Left lung (tissue), 10 donors: ENCODE results near the gene PTPRN2. TPM values are rescaled to one million over a fixed set of nuclear protein-coding genes. Genes with fewer than 3 reads are reported as not detected.
"Not testable (repeated sequence)": the region's sequence is repeated elsewhere in the genome, so short reads cannot be mapped to it uniquely, and the experiment has no call there.

Experiments
- ATAC-seq: fragments of 200-7000 bp; cut with Tn5 transposase; one replicate; pipeline ENCODE4 v1.9.1; 2020; ENCODE audit warnings: moderate library complexity
- DNase-seq, 4 donors: peaks; one replicate each; pipeline ENCODE4 v3.0.0-alpha.2; 2013 to 2020
- H3K27ac ChIP-seq, 2 donors: fragments of 200-600 bp; sonication (generic) in 1 of 2; one replicate each; pipeline versions ENCODE4 v1.5.0 to v1.8.0; 2020 to 2021
- H3K27me3 ChIP-seq, 2 donors: fragments of 200-600 bp; sonication (generic) in 1 of 2; one replicate each; pipeline versions ENCODE4 v1.5.0 to v1.8.0; 2020 to 2021
- H3K36me3 ChIP-seq, 2 donors: fragments of 200-600 bp; sonication (generic) in 1 of 2; one replicate each; pipeline versions ENCODE4 v1.5.0 to v1.8.0; 2020 to 2021
- H3K4me1 ChIP-seq, 2 donors: fragments of 200-600 bp; one replicate each; pipeline ENCODE4 v1.8.0; 2021
- H3K4me3 ChIP-seq, 2 donors: fragments of 200-600 bp; sonication (generic) in 1 of 2; one replicate each; pipeline versions ENCODE4 v1.5.0 to v1.8.0; 2020 to 2021; ENCODE audit warnings: mild to moderate bottlenecking in 1 of 2
- H3K9me3 ChIP-seq, 2 donors: fragments of 200-600 bp; sonication (generic) in 1 of 2; one replicate each; pipeline versions ENCODE4 v1.5.0 to v1.8.0; 2020 to 2021
- intact Hi-C, 2 donors: fragments of 100-400 bp; cut with DNase I; formaldehyde crosslinking; loops; one replicate each; pipeline versions ENCODE4 v1.11.2 to v1.14.2; 2022
- polyA plus RNA-seq, 6 donors: library from polyadenylated mRNA; unstranded; fragments of 120-200 nt; gene quantifications; one replicate each; pipeline ENCODE4 v1.2.1, GENCODE V29; 2013; ENCODE audit not compliant: insufficient read length in 6 of 6
- total RNA-seq, 2 donors: library from RNA; stranded (reverse); fragmentation: NEBNext Ultra II Directional; extraction: Animal tissue kit (Norgen Biotek cat#: 25700); gene quantifications; one replicate each; pipeline ENCODE4 v1.2.1, GENCODE V29; 2021
- TF ChIP-seq, protein P1 (sequence below), 2 donors: fragments of 200-600 bp; sonication (generic) in 1 of 2; IDR thresholded peaks; one replicate each; pipeline versions ENCODE4 v1.5.0 to v1.8.0; 2021; ENCODE audit warnings: antibody characterized with exemption in 2 of 2
- donor health status: DM: no; HTN: yes; CAD: no.
- donor health status: DM: no; HTN: no; CAD: no.

The PTPRN2 gene
- total and polyA plus RNA-seq, 8 donors: 4.0 to 7.8 (median 6.8) TPM

DNA sequence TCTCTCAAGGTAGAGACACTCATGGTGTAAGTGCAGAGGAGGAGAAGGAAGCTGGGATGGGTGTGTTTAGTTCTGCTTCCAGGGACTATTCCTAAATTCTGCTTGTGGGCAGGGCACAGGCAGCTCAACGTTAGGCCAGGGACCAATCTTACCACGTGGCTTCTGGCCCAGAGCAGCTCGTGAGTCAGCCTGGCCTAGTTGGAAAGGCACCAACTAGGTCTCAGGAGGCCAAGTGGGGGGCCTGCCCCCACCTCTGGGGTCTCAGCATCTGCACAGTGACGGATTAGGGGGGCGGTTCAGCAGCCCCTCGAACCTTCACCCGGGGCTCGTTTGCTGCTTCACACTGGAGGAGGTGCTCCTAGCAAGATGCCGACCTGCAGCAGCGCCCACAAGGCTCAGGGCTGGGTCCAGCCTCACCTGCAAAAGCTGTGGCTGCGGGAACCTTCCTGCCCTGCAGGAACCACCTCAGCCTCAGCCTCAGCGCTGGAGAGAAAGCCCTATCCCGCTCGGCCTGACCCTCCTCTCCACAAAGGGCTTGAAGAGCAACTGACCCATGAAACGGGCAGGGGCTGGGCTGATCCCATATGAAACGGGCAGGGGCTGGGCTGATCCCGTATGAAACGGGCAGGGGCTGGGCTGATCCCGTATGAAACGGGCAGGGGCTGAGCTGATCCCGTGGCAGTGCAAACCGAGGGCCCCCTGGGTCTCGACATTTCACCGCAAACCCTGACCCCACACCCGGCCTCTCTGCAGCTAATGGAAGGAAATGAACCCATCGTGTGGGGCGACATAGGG lies 803.4 kb downstream of the PTPRN2 start:
- DNase-seq (peak in 1 of 4 donors; percentile 65), ATAC-seq (no peak)
- Histone ChIP-seq H3K27ac (no peak overlapping the region), H3K36me3 (no peaks in the 10 kb centered on the region), H3K4me1 (no peaks in the 10 kb centered on the region), H3K9me3 (no peaks in the 10 kb centered on the region), H3K27me3 (peaks cover 0 to 4% of the 10 kb centered on the region in 2 donors), H3K4me3 (no peak overlapping the region)
- intact Hi-C loops: no loop called here
- TF ChIP-seq, protein P1, sequence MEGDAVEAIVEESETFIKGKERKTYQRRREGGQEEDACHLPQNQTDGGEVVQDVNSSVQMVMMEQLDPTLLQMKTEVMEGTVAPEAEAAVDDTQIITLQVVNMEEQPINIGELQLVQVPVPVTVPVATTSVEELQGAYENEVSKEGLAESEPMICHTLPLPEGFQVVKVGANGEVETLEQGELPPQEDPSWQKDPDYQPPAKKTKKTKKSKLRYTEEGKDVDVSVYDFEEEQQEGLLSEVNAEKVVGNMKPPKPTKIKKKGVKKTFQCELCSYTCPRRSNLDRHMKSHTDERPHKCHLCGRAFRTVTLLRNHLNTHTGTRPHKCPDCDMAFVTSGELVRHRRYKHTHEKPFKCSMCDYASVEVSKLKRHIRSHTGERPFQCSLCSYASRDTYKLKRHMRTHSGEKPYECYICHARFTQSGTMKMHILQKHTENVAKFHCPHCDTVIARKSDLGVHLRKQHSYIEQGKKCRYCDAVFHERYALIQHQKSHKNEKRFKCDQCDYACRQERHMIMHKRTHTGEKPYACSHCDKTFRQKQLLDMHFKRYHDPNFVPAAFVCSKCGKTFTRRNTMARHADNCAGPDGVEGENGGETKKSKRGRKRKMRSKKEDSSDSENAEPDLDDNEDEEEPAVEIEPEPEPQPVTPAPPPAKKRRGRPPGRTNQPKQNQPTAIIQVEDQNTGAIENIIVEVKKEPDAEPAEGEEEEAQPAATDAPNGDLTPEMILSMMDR (IDR thresholded peaks at IDR 0.05): no peak

DNA sequence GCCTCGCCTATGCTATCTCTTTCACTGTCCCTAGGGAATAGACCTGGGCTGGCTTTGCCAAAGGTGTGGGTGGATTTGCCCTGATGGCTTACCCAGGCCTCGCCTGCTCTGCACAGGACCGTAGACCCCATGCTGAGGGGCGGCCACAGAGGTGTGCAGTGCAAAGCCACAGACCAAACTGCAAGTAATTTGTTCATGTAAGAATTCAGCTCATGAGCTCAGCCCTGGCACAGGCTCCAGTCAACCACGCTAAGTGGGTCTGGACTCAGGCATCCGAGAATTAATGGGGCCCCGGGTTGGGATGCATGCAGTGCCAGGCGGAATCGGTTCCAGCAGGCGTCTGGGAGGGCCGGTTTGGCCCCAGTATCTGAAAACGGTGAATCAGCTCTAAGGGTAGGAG lies 805.6 kb downstream of the PTPRN2 start:
- H3K27ac ChIP-seq: no peak overlapping the region
- no peak for DNase-seq
- H3K4me3 ChIP-seq: no peak overlapping the region
- no peaks in the 10 kb centered on the region for H3K36me3 ChIP-seq
- H3K4me1 ChIP-seq: no peaks in the 10 kb centered on the region
- TF ChIP-seq, protein P1 (IDR thresholded peaks at IDR 0.05): no peak
- ATAC-seq: no peak
- H3K9me3 ChIP-seq: no peaks in the 10 kb centered on the region
- peaks cover 0 to 18% of the 10 kb centered on the region in 2 donors for H3K27me3 ChIP-seq
- intact Hi-C loops: no loop called here

DNA sequence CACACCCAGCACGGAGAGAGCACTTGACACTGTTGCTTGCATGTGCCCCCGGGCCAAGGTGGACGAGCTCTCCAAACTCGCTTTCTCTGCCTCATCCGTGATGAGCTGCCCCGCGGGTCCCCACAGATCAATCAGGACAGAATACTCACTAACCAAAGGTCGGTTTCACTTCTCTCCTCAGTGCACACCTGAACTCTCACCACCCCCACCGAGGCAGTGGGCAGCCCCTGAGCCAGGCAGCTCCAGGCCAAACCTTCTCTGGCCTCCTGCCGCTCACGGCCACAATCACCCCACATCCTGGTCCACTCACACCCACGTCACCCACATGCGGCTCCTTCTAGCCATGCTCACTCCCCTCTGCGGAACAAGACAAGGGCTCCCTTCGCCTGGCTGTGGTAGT lies 806.9 kb downstream of the PTPRN2 start:
- intact Hi-C loops: no loop called here
- ATAC-seq (no peak), DNase-seq (no peak)
- Histone ChIP-seq H3K4me3 (no peak overlapping the region), H3K4me1 (no peaks in the 10 kb centered on the region), H3K27ac (no peak overlapping the region), H3K9me3 (no peaks in the 10 kb centered on the region), H3K27me3 (peaks cover 0 to 18% of the 10 kb centered on the region in 2 donors), H3K36me3 (no peaks in the 10 kb centered on the region)
- TF ChIP-seq, protein P1 (IDR thresholded peaks at IDR 0.05): no peak

DNA sequence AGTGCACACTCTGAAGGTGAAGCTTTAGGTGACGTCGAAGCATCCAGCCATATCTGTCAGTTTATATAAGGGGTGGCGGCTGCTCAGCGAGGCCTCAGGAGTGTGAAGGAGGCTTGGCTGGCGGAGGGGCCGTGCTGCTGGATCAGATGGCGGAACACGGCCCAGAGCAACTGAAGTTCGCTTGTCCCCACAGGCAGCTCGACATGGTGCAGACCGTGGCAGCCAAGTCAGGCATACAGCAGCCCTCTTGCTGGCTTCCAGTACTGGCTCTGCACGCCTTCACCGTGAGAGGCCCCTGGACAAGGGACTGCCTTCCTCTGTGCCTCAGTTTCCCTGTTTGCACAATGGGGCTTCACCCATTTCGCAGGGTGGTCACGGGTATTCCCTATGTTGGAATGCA lies 807.3 kb downstream of the PTPRN2 start:
- TF ChIP-seq, protein P1 (IDR thresholded peaks at IDR 0.05): no peak
- Histone ChIP-seq H3K4me1 (no peaks in the 10 kb centered on the region), H3K27me3 (peaks cover 0 to 18% of the 10 kb centered on the region in 2 donors), H3K36me3 (no peaks in the 10 kb centered on the region), H3K4me3 (no peak overlapping the region), H3K27ac (no peak overlapping the region), H3K9me3 (no peaks in the 10 kb centered on the region)
- intact Hi-C loops: no loop called here
- DNase-seq (peak in 1 of 4 donors; percentile 61), ATAC-seq (no peak)

DNA sequence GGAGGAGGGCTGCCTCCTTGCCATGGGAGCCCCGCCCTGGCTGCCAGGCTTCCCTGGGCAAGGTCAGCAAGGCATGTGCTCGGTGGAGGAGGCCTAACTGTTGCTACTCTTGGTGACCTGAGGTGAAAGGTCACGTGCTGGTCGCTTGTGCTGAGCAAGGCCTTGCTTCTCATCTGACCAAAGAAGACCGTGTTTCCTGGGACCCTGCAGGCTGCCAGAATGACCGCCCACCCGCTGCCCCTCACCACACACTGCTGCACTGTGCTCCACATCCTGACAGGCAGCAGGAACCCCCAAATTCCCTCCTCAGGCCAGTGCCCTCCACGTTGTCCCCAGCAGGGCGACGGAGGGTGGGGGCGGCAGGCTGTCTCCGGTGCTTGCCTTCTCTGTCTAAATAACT lies 808.4 kb downstream of the PTPRN2 start:
- no peaks in the 10 kb centered on the region for H3K36me3 ChIP-seq
- no peak overlapping the region for H3K27ac ChIP-seq
- H3K9me3 ChIP-seq: no peaks in the 10 kb centered on the region
- DNase-seq (no peak), ATAC-seq (no peak)
- intact Hi-C loops: no loop called here
- H3K27me3 ChIP-seq: peaks cover 0 to 18% of the 10 kb centered on the region in 2 donors
- no peak overlapping the region for H3K4me3 ChIP-seq
- TF ChIP-seq, protein P1 (IDR thresholded peaks at IDR 0.05): no peak
- no peaks in the 10 kb centered on the region for H3K4me1 ChIP-seq

DNA sequence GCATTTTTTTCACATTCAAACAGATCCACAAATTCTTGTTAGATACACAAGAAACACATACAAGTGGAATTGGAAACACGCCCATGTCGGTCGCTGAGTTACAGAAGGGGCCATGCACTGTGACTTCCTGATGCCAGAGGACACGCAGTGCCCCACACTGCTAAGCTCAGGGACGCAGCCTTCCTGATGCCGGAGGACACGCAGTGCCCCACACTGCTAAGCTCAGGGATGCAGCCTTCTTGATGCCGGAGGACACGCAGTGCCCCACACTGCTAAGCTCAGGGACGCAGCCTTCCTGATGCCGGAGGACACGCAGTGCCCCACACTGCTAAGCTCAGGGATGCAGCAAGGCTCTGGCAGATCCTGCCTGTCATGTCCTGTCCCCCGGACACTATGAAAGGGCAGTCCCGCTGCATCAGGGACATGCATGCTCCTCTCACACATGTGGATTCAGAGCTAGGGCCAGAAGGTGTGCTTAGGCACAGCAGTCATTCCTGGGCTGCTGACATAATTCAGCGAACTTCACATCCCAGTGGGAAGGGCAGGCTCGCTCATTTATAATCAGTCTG lies 810.3 kb downstream of the PTPRN2 start:
- DNase-seq, H3K9me3 ChIP-seq, H3K27ac ChIP-seq, H3K4me1 ChIP-seq, intact Hi-C loops, H3K4me3 ChIP-seq, ATAC-seq, H3K36me3 ChIP-seq: not testable (repeated sequence)
- H3K27me3 ChIP-seq: peaks cover 0 to 18% of the 10 kb centered on the region in 2 donors
